Head of caudate nucleus (tissue), 42 donors: ENCODE measurements around the gene PSKH1.
"Not testable (repeated sequence)": the region's sequence is repeated elsewhere in the genome, so short reads cannot be mapped to it uniquely, and the experiment has no call there.

Experiments
- DNase-seq, 42 donors: peaks; one replicate each; pipeline versions ENCODE4 v3.0.0 to v3.0.0-alpha.2; 2020 to 2021; ENCODE audit warnings: mixed read lengths in 7 of 42
- intact Hi-C: fragments of 100-400 bp; cut with DNase I; formaldehyde crosslinking; loops from one replicate; pipeline ENCODE4 v1.15.0; 2022

Gene PSKH1

GRCh38 chr16:67932462-67932840 is 39.4 kb downstream of the PSKH1 start:
- DNase-seq, result no peak
- intact Hi-C loops, result no loop called here

GRCh38 chr16:67933805-67934204 is 40.8 kb downstream of the PSKH1 start:
- intact Hi-C loops, result no loop called here
- no peak for DNase-seq

GRCh38 chr16:67934306-67935100 is 41.4 kb downstream of the PSKH1 start:
- DNase-seq, result peak in 2 of 42 donors; percentile 15 to 52
- intact Hi-C loops, result no loop called here

- intact Hi-C loops, result no loop called here
- DNase-seq, result no peak
Observed at GRCh38 chr16:67935101-67935401, 42.0 kb downstream of the PSKH1 start.

- intact Hi-C loops, result no loop called here
- peak; percentile 93 to 100 (median 97) for DNase-seq
Observed at GRCh38 chr16:67935402-67936123, 42.5 kb downstream of the PSKH1 start.

- intact Hi-C loops, result no loop called here
- peak in 31 of 42 donors; percentile 35 to 81 (median 57) for DNase-seq
Observed at GRCh38 chr16:67936124-67936879, 43.2 kb downstream of the PSKH1 start, which contains the start of gene PSMB10. Gene PSMB10, minus strand, starts transcription at chr16:67936850. Its CDS starts 101 bp downstream, at chr16:67936749.

GRCh38 chr16:67936880-67937605 is 44.0 kb downstream of the PSKH1 start:
- DNase-seq, result peak in 10 of 42 donors; percentile 43 to 78 (median 56)
- intact Hi-C loops, result no loop called here

GRCh38 chr16:67937713-67938112 is 44.7 kb downstream of the PSKH1 start:
- DNase-seq, intact Hi-C loops: not testable (repeated sequence)

- peak in 16 of 42 donors; percentile 42 to 78 (median 60) for DNase-seq
- intact Hi-C loops, result no loop called here
Observed at GRCh38 chr16:67939507-67940445, 46.7 kb downstream of the PSKH1 start.

GRCh38 chr16:67940446-67941089 is 47.5 kb downstream of the PSKH1 start:
- intact Hi-C loops, result no loop called here
- no peak for DNase-seq

GRCh38 chr16:67941469-67942199 is 48.6 kb downstream of the PSKH1 start:
- intact Hi-C loops, result no loop called here
- no peak for DNase-seq

- DNase-seq, result peak in 19 of 42 donors; percentile 40 to 76 (median 59)
- intact Hi-C loops, result no loop called here
Observed at GRCh38 chr16:67942200-67942509, 49.1 kb downstream of the PSKH1 start.

GRCh38 chr16:67942510-67943255 is 49.6 kb downstream of the PSKH1 start:
- intact Hi-C loops, result no loop called here
- no peak for DNase-seq

- intact Hi-C loops, result no loop called here
Observed at GRCh38 chr16:67943256-67943618, 50.2 kb downstream of the PSKH1 start.

GRCh38 chr16:67943619-67944504 is 50.8 kb downstream of the PSKH1 start, which contains the start of gene LCAT:
Gene LCAT, minus strand, starts transcription at chr16:67944120. Its CDS starts 19 bp downstream, at chr16:67944101.
- intact Hi-C loops, result no loop called here
- DNase-seq, result peak; percentile 64 to 92 (median 83)

More at GRCh38 chr16:67943256-67943618, 50.2 kb downstream of the PSKH1 start:
- no peak for DNase-seq
